HG03469 (cell line): ENCODE data around the gene TSPAN4.

ENCODE experiments used
- ATAC-seq: cut with Tn5 transposase; IDR thresholded peaks from one replicate; pipeline ENCODE4 v1.9.1; 2021; ENCODE audit warnings: mild to moderate bottlenecking, moderate library complexity, moderate number of reproducible peaks; ENCODE audit not compliant: unreplicated experiment

Gene TSPAN4

GRCh38 chr11:883527-883926 is 40.9 kb downstream of the TSPAN4 start:
- ATAC-seq = no peak

GRCh38 chr11:884578-885070 is 42.0 kb downstream of the TSPAN4 start:
- no peak for ATAC-seq

GRCh38 chr11:886568-886967 is 43.9 kb downstream of the TSPAN4 start:
- no peak for ATAC-seq

DNA sequence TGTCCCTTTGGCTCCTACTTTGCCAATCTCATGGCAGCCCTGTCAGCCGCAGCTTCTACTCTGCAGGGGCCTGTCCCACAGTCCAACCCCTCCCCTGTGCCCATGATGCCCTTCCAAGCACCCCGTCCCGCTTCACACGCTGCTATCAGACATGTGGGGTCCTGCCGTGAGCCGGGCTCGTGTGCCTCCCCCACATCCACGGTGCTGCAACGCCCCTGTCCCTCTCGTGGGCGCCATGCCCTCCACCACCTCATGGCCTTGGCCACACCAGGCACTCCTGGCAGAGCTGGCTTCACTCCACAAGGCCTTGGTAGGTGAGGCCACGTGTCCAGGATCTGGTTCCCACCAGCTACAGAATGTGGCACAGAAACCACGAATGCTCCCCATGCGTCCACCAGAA is 44.9 kb downstream of the TSPAN4 start:
- ATAC-seq = no peak

DNA sequence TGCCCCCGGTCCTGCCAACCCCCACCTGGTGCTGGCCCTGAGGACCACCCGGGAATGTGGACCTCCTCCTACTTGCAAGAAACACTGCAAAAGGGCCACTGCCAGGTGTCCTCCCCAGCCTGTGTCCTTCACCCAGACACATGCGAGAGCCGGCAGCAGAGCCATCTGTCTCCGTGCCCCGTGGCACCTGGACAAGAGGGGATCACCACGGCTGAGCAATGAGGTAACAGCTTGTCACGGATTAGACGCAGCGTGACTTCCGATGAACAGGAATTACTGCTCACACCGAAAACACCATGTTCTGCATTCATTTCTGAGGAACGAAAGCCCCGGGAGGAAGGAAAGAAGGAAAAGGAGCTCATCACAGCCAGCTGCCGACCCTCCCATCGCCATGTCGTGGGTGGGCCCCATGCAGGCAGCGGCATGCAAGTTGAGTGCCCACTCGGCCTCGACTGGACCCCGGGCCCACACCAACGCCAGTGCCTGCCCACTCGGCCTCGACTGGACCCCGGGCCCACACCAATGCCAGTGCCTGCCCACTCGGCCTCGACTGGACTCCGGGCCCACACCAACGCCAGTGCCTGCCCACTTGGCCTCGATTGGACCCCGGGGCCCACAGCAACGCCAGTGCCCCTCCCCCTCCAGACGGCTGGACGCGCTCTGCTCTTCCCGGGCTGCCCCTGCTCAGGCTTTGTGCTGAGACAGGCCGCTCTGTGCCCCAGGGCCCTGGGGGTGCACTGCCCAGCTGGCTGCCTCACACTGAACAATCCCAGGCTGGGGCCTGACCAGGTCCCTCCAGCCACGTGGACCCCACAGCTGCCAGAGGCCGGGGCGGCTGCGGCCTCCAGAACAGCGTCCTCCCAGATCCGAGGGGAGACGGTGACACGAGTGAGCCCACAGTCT is 45.9 kb downstream of the TSPAN4 start:
- no peak for ATAC-seq

DNA sequence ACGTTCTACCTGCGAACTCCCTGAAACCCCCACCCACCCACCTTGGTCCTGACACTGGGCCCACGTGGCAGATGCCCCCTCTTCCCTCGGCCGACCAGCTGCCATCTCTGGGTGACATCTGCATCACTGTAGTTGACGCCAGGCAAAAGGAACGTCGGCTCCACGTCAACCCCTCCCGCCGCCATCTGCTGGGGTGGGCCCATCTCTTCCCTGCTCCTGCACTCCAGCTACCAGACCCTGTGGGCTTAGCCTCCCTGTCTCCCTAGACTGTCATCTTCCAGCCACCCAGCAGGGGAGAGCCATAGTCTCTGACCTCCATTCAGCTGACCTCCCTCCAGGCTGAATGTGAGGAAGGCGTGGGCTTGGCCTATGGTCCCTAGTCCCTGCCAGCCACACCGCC is 46.6 kb downstream of the TSPAN4 start:
- no peak for ATAC-seq

- no peak for ATAC-seq
Observed at GRCh38 chr11:889687-890475, 47.2 kb downstream of the TSPAN4 start.

GRCh38 chr11:890794-891540 is 48.3 kb downstream of the TSPAN4 start:
- ATAC-seq = no peak

- no peak for ATAC-seq
Observed at GRCh38 chr11:893008-893654, 50.5 kb downstream of the TSPAN4 start.

DNA sequence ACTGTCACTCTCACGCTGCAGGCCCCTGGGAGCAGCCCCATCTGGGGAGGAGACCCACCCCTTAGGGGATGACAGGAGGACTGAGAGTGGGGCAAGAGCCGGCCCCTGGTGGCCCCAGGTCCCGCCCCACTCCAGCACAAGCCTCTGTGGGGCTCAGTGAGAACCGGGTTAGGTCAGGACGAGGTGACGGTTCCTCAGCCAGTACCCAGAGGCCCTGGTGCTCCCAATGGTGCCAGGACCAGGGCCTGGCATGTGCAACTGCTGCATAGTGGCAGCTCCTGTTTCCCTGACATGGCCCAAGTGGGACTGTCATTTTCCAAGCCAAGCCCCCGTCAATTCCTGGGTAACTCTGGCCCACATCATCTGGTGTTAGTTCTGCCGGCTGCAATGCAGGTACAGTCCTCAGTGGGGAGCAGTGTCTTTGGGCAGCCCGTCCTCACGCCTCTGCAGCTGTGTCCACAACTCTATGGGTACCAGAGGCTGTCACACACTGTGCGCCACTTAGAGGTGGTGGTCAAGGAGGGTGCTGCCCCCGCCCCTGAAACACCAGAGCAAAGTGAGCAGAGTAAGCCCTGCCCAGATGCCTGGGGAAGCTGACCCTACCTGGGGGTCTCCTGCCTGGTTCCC is 52.0 kb downstream of the TSPAN4 start:
- no peak for ATAC-seq

DNA sequence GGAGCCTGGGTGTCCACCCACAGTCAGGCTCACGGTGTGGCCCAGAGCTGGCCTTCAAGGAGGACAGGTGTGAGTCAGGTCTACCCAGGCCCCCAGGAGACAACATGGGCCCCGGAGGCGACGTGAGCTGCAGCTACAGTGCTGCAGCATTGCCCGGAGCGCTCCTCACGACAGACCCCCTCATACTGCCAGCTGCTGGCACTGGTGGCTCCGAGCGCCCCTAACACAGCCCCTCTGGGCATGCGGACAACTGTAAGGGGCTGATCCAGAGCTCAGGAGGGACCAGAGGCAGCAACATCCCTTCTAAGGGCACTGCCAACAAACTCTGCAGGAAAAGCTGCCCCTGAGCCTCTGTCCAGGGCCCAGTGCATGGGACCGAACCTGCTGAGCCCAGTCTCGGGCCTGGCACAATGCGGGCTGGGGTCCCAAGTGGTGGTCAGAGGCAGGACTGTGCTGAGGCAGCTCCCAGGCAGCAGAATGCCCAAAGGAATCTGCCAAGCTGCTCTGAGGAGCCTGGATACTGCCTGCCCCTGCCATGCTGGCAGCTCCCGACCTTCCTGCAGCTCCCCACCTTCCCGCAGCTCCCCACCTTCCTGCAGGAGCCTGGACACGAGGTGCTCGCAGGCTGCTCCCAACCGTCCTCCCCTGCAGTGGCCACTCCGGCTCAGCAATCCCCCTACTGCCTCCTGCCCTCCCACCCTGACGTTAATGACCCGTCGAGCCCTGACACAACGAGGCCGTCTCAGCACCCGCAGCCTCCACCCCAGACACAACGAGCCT is 52.9 kb downstream of the TSPAN4 start:
- no peak for ATAC-seq

DNA sequence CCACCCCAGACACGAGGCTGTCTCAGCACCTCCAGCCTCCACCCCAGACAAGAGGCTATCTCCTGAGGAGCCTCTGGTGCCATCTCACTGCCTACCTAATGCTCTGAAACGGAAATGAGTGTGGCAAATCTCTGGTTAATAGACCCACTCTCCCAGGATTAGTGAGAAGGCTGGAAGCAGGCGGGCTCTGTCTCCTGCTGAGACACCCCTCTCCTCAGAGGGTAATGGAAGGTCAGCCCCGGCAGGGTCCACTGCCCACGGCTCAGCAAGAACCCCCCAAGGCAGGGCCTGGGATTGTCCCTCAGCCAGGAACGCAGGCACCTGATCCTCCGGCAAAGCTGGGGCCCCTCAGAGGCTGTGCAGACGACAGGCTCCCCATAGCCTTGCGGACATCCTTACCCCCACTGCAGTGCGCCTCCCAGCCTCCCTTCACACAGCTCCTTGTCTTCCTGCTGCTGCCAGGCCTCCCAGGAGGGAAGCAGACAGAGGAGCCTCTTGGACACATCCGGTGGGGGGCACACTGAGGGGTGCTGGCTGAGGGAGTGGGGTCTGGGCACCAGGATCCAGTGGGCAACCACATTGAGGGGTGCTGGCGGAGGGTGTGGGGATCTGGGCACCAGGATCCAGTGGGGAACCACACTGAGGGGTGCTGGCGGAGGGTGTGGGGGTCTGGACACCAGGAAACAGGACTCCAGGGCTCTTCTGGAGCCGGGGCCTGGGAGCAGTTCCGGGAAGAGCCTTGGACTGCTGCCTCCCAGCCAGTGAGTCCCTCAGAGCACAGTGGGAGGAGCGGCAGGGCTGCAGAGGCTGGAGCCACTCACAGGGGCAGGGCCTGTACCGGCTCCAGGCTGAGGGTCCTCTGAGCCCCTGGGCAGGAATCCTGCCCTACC is 54.8 kb downstream of the TSPAN4 start:
- ATAC-seq = no peak

DNA sequence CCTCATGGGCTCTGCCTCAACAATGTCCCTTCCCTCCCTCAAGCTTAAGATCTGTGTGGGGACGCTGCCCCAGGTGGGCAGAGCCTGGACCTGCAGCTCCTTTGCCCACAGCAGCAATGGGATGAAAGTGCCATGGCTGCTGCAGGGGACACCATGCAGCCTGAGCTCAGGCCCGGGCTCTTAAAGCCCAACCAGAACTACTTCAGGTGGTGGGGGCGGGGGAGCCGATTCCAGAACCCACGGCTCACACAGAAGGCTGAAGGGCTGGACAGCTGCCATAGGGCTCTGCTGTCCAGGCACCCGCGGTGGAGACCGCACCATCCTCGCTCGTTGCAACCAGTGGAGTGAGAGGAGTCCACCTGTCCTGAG is 55.5 kb downstream of the TSPAN4 start:
- no peak for ATAC-seq

- no peak for ATAC-seq
Observed at GRCh38 chr11:898540-899190, 56.0 kb downstream of the TSPAN4 start.

GRCh38 chr11:899724-900123 is 57.1 kb downstream of the TSPAN4 start:
- ATAC-seq = no peak

- no peak for ATAC-seq
Observed at GRCh38 chr11:900545-900944, 57.9 kb downstream of the TSPAN4 start.

DNA sequence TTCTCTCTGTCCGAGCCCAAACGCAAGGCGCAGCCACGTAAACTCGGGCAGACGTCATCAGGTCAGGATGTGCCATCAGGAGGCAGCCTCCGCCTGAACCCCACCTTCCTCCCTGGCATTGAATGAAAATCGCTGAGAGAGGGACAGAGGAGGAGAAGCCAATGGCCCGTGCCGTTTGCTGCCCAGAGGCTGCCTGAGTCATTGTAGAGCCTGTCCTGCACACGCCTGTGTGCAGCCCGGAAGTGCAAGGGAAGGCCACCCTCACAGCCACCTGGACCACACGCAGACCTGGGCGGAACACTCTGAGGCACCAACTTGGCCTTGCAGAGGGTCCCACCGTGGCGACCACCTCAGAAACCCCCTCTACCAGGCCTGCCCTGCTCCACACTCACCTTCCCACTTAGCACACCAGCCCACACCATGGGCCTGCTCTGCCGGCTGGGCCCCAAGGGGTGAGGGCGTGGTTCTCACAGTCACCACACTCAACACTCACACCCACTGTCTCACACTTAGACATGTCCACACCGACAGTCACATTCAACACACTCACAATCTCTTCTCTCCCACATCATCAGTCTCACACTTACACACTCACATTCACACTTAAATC is 58.9 kb downstream of the TSPAN4 start:
- no peak for ATAC-seq

GRCh38 chr11:904380-904779 is 61.7 kb downstream of the TSPAN4 start:
- ATAC-seq = no peak
